ENCODE data around the gene NAA80. TPM values are rescaled to one million over a fixed set of nuclear protein-coding genes. Genes with fewer than 3 reads are reported as not detected.
A peak's percentile ranks its signal among the peaks of the same experiment; 100 is the strongest.
"Not testable (repeated sequence)": the region's sequence is repeated elsewhere in the genome, so short reads cannot be mapped to it uniquely, and the experiment has no call there.

The NAA80 gene
- total and polyA plus RNA-seq, 5 experiments from 2014 or later: 10.8 to 36.8 (median 18.7) TPM

DNA sequence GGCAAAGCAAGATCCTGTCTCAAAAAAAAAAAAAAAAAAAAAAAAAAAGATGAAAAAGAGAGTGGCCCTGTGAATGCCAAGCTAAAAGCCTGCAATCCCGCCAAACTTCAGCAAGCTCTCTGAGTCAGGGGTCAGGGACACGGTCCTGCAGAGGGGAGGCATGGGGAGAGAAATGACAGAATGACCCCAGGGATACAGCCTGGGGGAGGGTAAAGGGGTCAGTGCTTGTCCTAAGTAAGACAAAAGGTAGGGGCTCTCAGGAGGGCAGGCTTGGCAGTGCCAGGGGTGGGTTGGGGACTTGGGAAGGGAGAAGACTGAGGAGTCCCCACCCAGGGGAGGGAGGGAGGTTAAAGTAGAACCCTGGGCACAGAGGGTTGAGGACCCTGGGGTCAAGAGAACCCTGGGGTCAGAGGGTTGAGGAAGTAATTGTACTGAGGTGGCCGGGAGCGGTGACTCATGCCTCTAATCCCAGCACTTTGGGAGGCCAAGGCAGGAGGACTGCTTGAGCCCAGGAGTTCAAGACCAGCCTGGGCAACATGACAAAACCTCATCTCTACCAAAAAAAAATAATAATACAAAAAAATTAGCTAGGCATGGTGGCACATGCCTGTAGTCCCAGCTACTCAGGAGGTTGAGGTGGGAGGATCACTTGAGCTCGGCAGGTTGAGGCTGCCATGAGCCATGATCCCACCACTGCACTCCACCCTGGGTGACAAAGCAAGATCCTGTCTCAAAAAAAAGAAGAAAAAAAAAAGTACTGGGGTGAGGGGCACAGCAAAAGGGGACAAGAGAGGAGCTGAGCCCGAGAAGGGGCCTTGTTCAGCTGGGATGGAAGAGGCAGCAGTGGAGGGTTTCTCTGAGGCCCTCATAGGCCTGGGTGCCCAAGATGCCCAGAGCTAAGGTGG is 35.5 kb downstream of the NAA80 start:
- Mint-ChIP-seq H3K4me3 (no peak overlapping the region), H3K36me3 (peaks cover 0 to 4% (median 0%) of the 10 kb centered on the region in 3 donors), H3K9me3 (no peaks in the 10 kb centered on the region), H3K4me1 (peaks cover 2 to 7% (median 5%) of the 10 kb centered on the region in 4 donors), H3K27me3 (peaks cover 0 to 18% (median 10%) of the 10 kb centered on the region in 5 donors), H3K27ac (peak overlapping the region in 2 of 10 donors; percentile 40 to 57)
- DNase-seq (no peak), ATAC-seq (no peak)
- POLR2A ChIA-PET: interaction anchor here (0.6 to 1.1 kb wide), 3 partner anchors 17 to 78 kb away, joined by 3 to 4 read pairs (median 3); no protein-coding TSS in a partner anchor

DNA sequence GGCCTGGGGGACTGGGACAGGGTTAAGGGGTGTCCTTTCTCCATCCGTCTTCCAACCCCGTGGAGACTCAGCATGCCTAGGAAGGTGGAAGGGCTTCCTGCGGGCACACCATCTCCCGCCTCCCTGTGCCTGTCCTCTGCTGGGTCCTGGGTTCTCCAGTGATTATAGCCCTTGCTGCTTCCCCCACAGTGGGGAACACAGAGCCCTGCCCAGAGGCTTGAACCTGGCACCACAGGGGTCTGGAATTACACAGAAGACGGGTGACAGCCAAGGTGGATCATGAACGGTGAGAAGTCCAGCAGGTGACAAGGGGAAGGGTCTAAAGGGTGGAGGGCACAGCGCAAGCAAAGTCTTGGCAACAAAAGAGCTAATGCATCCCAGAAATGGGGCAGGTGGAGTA is 36.4 kb downstream of the NAA80 start:
- POLR2A ChIA-PET: no interaction called here
- peaks cover 2 to 7% (median 5%) of the 10 kb centered on the region in 4 donors for H3K4me1 Mint-ChIP-seq
- peaks cover 0 to 10% (median 0%) of the 10 kb centered on the region in 3 donors for H3K36me3 Mint-ChIP-seq
- DNase-seq (no peak), ATAC-seq (no peak)
- H3K27ac Mint-ChIP-seq: peak overlapping the region in 2 of 10 donors; percentile 40 to 65
- no peaks in the 10 kb centered on the region for H3K9me3 Mint-ChIP-seq
- H3K4me3 Mint-ChIP-seq: no peak overlapping the region
- peaks cover 0 to 9% (median 4%) of the 10 kb centered on the region in 5 donors for H3K27me3 Mint-ChIP-seq

DNA sequence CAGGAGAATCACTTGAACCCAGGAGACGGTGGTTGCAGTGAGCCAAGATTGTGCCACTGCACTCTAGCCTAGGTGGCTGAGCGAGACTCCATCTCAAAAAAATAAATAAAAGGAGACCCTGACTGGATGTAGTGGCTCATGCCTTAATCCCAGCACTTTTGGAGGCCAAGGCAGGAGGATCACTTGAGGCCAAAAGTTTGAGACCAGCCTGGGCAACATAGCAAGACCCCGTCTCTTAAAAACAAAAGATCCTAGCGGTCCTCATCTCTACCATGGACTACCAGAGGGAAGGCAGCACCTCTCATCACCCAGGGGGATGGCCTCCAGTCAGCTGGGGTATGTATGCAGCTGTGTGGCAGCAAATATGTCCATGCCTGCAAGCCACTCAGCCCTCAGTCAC is 37.0 kb downstream of the NAA80 start:
- not testable (repeated sequence) for H3K9me3 Mint-ChIP-seq, H3K4me1 Mint-ChIP-seq, DNase-seq, H3K27me3 Mint-ChIP-seq, H3K4me3 Mint-ChIP-seq, H3K27ac Mint-ChIP-seq, ATAC-seq
- peaks cover 0 to 15% (median 3%) of the 10 kb centered on the region in 3 donors for H3K36me3 Mint-ChIP-seq
- POLR2A ChIA-PET: interaction anchor here (1.4 kb wide), 1 partner anchor 27 kb away, joined by 3 read pairs; no protein-coding TSS in a partner anchor

- H3K4me3 Mint-ChIP-seq: peak overlapping the region in 4 of 10 donors; percentile 22 to 79 (median 35)
- peak overlapping the region in 3 of 10 donors; percentile 22 to 63 (median 63) for H3K27ac Mint-ChIP-seq
- POLR2A ChIA-PET: interaction anchor here (0.6 to 2.9 kb wide), 5 partner anchors 15 to 26 kb away, joined by 3 to 23 read pairs (median 3); no protein-coding TSS in a partner anchor
- H3K9me3 Mint-ChIP-seq: no peaks in the 10 kb centered on the region
- peaks cover 0 to 4% (median 2%) of the 10 kb centered on the region in 5 donors for H3K27me3 Mint-ChIP-seq
- peaks cover 2 to 14% (median 9%) of the 10 kb centered on the region in 4 donors for H3K4me1 Mint-ChIP-seq
- ATAC-seq (no peak), DNase-seq (no peak)
- peaks cover 0 to 22% (median 3%) of the 10 kb centered on the region in 3 donors for H3K36me3 Mint-ChIP-seq
Measured at GRCh38 chr3:50261505-50261904, 37.7 kb downstream of the NAA80 start.

- POLR2A ChIA-PET: interaction anchor here (0.6 to 2.9 kb wide), 6 partner anchors 11 to 25 kb away, joined by 3 to 23 read pairs (median 4); no protein-coding TSS in a partner anchor
- Mint-ChIP-seq H3K4me3 (peak overlapping the region in 6 of 10 donors; percentile 47 to 79 (median 68)), H3K9me3 (no peaks in the 10 kb centered on the region), H3K4me1 (peaks cover 2 to 14% (median 10%) of the 10 kb centered on the region in 4 donors), H3K27ac (peak overlapping the region in 7 of 10 donors; percentile 3 to 83 (median 53)), H3K27me3 (peaks cover 0 to 4% (median 0%) of the 10 kb centered on the region in 5 donors), H3K36me3 (peaks cover 0 to 27% (median 3%) of the 10 kb centered on the region in 3 donors)
- ATAC-seq: no peak
- DNase-seq: no peak
Measured at GRCh38 chr3:50260942-50261441, 38.2 kb downstream of the NAA80 start.

GRCh38 chr3:50260027-50260941 is 38.9 kb downstream of the NAA80 start:
- DNase-seq (peak; percentile 65 to 87 (median 81)), ATAC-seq (peak; percentile 94 to 95)
- Mint-ChIP-seq H3K4me3 (peak overlapping the region; percentile 61 to 85 (median 75)), H3K36me3 (peaks cover 0 to 27% (median 3%) of the 10 kb centered on the region in 3 donors), H3K27ac (peak overlapping the region in 8 of 10 donors; percentile 39 to 93 (median 87)), H3K9me3 (no peaks in the 10 kb centered on the region), H3K27me3 (no peaks in the 10 kb centered on the region), H3K4me1 (peaks cover 2 to 14% (median 10%) of the 10 kb centered on the region in 4 donors)
- POLR2A ChIA-PET: interaction anchor here (0.7 to 2.9 kb wide), 9 partner anchors 10 to 77 kb away, joined by 3 to 23 read pairs (median 5); no protein-coding TSS in a partner anchor

GRCh38 chr3:50259432-50260026 is 39.7 kb downstream of the NAA80 start:
- no peak for DNase-seq
- Mint-ChIP-seq H3K4me3 (peak overlapping the region; percentile 64 to 85 (median 75)), H3K9me3 (no peaks in the 10 kb centered on the region), H3K4me1 (peaks cover 2 to 16% (median 11%) of the 10 kb centered on the region in 4 donors), H3K36me3 (peaks cover 0 to 29% (median 3%) of the 10 kb centered on the region in 3 donors), H3K27ac (peak overlapping the region in 8 of 10 donors; percentile 60 to 93 (median 87)), H3K27me3 (no peaks in the 10 kb centered on the region)
- peak; percentile 15 to 23 for ATAC-seq
- POLR2A ChIA-PET: interaction anchor here (0.7 to 2.9 kb wide), 11 partner anchors 9 to 91 kb away, joined by 3 to 23 read pairs (median 5); partner anchors contain the start of genes CYB561D2 and NPRL2

DNA sequence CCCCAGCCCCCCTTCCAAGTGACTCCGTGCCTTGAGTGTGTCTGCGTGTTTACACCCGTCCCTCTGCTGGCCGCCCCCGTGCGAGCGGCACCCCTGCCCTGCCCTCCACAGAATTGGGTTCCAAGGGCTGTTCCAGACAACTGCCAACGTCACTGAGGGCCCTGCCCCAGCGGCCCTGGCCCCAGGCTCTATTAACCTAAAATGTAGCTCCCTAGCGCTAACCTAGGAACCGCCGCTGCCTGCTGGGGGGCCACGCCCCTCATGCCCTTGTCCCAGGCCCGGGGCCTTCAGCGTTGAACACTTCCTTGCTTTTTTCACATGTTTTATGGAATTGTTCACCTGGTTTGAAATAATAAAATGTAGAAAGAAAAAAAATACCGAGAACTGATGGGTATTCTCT is 40.2 kb downstream of the NAA80 start:
- H3K9me3 Mint-ChIP-seq: no peaks in the 10 kb centered on the region
- DNase-seq (no peak), ATAC-seq (no peak)
- no peaks in the 10 kb centered on the region for H3K27me3 Mint-ChIP-seq
- peaks cover 0 to 32% (median 3%) of the 10 kb centered on the region in 3 donors for H3K36me3 Mint-ChIP-seq
- POLR2A ChIA-PET: interaction anchor here (0.7 to 2.9 kb wide), 8 partner anchors 10 to 91 kb away, joined by 3 to 23 read pairs (median 4); partner anchors contain the start of genes CYB561D2 and NPRL2
- peak overlapping the region in 1 of 10 donors; percentile 69 for H3K4me3 Mint-ChIP-seq
- peak overlapping the region in 1 of 10 donors; percentile 88 for H3K27ac Mint-ChIP-seq
- peaks cover 2 to 17% (median 11%) of the 10 kb centered on the region in 4 donors for H3K4me1 Mint-ChIP-seq

DNA sequence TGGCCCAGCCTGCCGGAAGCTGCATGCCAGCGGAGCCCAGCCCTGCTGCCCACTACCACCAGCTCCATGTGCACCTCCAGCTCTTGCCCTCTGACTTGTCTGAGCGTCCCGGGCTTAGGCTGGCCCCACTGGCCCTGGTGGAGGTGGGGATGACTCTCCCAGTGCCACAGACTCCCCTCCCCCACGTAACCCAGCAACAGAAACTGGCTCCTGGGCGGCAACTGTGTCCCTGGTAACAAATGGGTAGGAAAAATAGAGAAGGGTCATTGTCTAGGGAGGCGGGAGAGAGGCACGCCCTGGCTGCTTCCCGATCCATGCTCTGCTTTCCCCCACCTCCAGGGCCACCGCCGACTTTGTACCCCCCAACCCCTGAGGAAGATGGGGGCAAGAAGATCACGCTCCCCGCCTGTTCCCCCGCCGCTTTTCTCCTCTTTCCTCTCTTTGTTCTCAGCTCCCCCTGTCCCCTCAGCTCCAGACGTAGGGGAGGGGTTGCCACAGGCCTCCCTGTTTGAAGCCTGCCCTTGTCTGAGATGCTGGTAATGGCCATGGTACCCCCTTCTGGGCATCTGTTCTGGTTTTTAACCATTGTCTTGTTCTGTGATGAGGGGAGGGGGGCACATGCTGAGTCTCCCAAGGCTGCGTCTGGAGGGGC is 41.0 kb downstream of the NAA80 start:
- no peak for DNase-seq
- Mint-ChIP-seq H3K9me3 (no peaks in the 10 kb centered on the region), H3K27me3 (no peaks in the 10 kb centered on the region), H3K27ac (peak overlapping the region in 1 of 10 donors; percentile 88), H3K4me1 (peaks cover 2 to 23% (median 17%) of the 10 kb centered on the region in 4 donors), H3K36me3 (peaks cover 0 to 40% (median 3%) of the 10 kb centered on the region in 3 donors), H3K4me3 (no peak overlapping the region)
- ATAC-seq: no peak
- POLR2A ChIA-PET: interaction anchor here (0.7 to 1.3 kb wide), 4 partner anchors 9 to 22 kb away, joined by 3 to 4 read pairs (median 4); no protein-coding TSS in a partner anchor

GRCh38 chr3:50256978-50257890 is 42.0 kb downstream of the NAA80 start:
- Mint-ChIP-seq H3K27ac (peak overlapping the region in 5 of 10 donors; percentile 21 to 68 (median 56)), H3K9me3 (no peaks in the 10 kb centered on the region), H3K27me3 (no peaks in the 10 kb centered on the region), H3K4me3 (peak overlapping the region in 1 of 10 donors; percentile 5), H3K36me3 (peaks cover 0 to 45% (median 3%) of the 10 kb centered on the region in 3 donors), H3K4me1 (peaks cover 2 to 27% (median 19%) of the 10 kb centered on the region in 4 donors)
- no peak for DNase-seq
- no peak for ATAC-seq
- POLR2A ChIA-PET: interaction anchor here (3.0 kb wide), 1 partner anchor 14 kb away, joined by 8 read pairs; no protein-coding TSS in a partner anchor

All from naive thymus-derived CD8-positive, alpha-beta T cell (primary cell).